Fibroblast of villous mesenchyme (primary cell): ENCODE measurements around the gene COL6A3. TPM values are rescaled to one million over a fixed set of nuclear protein-coding genes. Genes with fewer than 3 reads are reported as not detected.

Source experiments
- DNase-seq: peaks from one replicate; pipeline ENCODE4 v3.0.0-alpha.2; 2010; ENCODE audit warnings: low read depth
- H3K4me3 ChIP-seq: 2 replicates; pipeline ENCODE4 v1.5.1; 2011; ENCODE audit warnings: low read depth, mild to moderate bottlenecking, low read length
- total RNA-seq: library from RNA; depleted of rRNA; stranded (reverse); fragments of >200 nt; gene quantifications from 2 replicates; pipeline ENCODE4 v1.2.3, GENCODE V29; 2012
- TF ChIP-seq, protein P1 (sequence below): IDR thresholded peaks from 2 replicates; pipeline ENCODE4 v1.5.1; 2012; ENCODE audit warnings: low read depth, mild to moderate bottlenecking, low read length; ENCODE audit not compliant: insufficient read depth

The COL6A3 gene
- total RNA-seq, 1 donor: 1,329 TPM

DNA sequence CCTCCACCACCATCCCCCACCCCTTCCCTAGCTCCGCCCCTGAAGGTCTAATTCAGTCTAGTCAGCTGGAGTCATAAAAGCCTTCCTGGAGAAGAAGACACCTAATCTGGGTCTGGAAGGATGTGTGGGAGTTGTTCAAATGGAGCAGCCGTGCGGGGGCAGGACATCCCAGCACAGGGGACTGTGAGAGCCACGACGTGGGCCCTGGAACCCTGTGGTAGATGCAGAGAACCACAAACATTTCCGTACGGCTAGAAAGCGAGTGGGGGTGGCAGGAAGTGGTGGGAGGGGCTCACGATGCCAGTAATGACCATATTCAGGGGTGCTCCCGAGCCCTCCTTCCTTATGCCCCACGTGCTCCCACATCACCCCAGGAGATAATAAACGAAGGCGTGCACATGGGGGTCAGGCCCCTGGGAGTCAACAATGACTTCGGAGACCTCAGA, 20.9 kb upstream of the COL6A3 start:
- H3K4me3 ChIP-seq: no peak overlapping the region
- peak; percentile 89 for DNase-seq
- TF ChIP-seq, protein P1, sequence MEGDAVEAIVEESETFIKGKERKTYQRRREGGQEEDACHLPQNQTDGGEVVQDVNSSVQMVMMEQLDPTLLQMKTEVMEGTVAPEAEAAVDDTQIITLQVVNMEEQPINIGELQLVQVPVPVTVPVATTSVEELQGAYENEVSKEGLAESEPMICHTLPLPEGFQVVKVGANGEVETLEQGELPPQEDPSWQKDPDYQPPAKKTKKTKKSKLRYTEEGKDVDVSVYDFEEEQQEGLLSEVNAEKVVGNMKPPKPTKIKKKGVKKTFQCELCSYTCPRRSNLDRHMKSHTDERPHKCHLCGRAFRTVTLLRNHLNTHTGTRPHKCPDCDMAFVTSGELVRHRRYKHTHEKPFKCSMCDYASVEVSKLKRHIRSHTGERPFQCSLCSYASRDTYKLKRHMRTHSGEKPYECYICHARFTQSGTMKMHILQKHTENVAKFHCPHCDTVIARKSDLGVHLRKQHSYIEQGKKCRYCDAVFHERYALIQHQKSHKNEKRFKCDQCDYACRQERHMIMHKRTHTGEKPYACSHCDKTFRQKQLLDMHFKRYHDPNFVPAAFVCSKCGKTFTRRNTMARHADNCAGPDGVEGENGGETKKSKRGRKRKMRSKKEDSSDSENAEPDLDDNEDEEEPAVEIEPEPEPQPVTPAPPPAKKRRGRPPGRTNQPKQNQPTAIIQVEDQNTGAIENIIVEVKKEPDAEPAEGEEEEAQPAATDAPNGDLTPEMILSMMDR: no peak

DNA sequence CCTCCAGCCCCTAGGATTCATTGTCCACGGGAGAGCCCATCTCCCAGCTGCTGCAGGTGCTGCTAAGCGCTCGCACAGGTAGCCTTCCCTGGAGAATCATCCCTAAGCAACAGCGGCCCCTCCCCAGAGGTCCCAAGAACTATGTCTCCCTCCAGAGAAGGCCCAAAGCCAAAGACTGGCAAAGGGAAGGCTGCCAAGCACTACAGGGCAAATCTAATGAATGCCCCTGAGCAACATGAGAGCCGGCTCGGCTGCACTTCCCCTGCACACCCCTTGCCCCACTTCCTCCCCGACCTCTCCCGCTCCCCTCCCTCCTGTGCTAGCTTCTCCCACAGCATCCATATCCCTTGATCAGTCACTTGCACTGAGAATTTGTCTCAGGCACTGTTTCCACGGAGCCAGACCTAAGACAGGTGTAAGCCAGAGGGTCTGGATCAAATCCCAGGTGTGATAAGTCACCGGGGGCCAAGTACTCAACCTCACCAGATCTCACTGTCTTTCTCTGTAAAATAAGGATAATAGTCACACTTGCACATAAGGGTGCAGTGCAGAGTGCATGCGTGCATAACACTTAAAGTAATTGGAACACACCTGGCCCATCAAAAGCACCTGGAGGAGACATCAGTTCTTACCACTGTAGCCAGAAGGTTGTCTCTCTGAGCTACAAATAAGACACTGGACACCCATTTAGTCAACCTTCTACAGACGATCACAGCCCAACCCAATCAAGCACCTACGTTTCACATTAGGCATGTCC, 20.1 kb upstream of the COL6A3 start:
- no peak for DNase-seq
- no peak overlapping the region for H3K4me3 ChIP-seq
- TF ChIP-seq, protein P1: no peak

DNA sequence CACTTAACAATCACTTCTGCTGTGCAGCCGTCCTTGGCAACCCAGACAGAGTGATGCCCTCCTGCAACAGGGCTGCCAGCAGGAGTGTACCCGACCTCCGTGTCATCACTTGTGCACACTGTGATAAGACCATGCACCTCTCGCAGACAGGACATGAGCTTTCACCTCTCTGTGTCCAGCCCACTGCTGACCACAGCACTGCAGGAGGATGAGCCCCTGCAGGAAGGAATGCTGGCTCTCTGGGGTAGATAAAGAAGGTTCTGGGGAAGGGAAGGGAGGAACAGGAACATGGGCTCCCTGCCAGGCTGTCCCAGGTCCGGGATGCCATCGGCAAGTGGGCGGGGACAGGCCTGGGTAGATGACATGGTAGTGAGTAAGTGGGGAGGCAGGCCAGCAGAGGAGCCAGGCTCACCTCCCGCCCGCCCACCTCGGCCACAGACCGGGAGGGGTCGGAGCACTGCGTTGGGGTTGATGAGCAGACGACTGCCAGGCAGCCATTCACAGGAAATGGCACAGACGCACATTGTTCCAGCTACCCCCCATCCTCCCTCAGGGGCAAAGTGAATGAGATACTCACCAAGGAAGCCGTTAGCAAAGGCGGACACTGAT, 18.6 kb upstream of the COL6A3 start:
- TF ChIP-seq, protein P1: peak; percentile 59
- peak; percentile 81 for DNase-seq
- H3K4me3 ChIP-seq: no peak overlapping the region

DNA sequence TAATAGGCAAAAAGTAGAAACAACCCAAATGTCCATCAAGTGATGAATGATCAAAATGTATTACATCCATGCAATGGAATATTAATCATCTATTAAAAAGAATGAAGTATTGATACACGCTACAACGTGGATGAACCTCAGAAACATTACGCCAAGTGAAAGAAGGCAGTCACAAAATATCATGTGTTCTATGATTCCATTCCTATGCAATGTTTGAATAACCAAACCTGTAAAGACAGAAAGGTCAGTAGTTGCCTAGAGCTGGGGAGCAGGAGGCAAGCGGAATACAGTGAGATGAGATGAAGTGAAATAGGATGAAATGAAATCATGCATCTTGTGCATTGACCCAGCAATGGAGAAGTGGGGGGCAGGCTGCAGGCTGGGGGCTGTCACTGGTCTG, 17.9 kb upstream of the COL6A3 start:
- TF ChIP-seq, protein P1: no peak
- DNase-seq: peak; percentile 58
- no peak overlapping the region for H3K4me3 ChIP-seq

DNA sequence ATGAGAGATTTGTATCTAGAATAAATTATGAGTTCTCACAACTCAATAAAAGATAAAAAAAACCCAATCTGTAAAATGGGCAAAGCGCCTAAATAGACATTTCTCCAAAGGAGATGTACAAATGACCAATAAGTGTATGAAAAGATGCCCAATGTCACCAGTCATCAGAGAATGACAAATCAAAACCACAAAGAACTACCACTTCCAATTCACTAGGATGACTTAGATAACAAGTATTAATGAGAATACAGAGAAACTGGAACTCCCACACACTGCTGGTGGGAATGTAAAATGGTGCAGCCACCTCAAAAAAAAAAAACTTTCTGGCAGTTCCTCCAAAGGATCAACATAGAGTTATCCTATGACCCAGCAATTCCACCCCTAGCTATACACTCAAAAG, 17.4 kb upstream of the COL6A3 start:
- TF ChIP-seq, protein P1: no peak
- H3K4me3 ChIP-seq: no peak overlapping the region

DNA sequence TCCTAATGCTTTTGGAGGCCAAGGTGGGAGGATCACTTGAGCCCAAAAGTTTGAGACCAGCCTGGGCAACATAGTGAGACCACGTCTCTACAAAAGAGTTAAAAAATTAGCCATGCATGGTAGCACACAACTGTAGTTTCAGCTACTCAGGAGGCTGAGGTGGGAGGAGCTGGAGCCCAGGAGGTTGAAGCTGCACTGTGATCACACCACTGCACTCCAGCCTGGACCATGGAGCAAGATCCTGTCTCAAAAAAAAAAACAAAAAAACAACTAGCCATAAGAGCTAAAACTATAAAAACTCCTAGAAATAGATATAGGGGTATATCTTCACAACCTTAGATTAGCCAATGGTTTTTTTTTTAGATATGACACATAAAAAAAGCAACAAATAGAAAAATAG, 16.9 kb upstream of the COL6A3 start:
- DNase-seq: no peak
- TF ChIP-seq, protein P1: no peak
- H3K4me3 ChIP-seq: no peak overlapping the region

More for the DNA sequence above, 17.4 kb upstream of the COL6A3 start:
- DNase-seq: peak; percentile 90
